ENCODE measurements around the gene NEK4. TPM values are rescaled to one million over a fixed set of nuclear protein-coding genes. Genes with fewer than 3 reads are reported as not detected.
A peak's percentile ranks its signal among the peaks of the same experiment; 100 is the strongest.

The NEK4 gene
- total RNA-seq (14.9 TPM), polyA plus RNA-seq (ENCODE audit: insufficient read depth in 1 of 8, insufficient read length in 8 of 8, low replicate concordance in 1 of 8) (10 to 100 TPM in 5 of 8 donors, 1 to 10 TPM in 3; 8.4 to 14.2 (median 10.3) TPM)
- long read RNA-seq, donor 1, full-length matches to known transcripts: 1 of 1 reads
- long read RNA-seq, donor 1, partial matches to known transcripts: 0 of 1 reads
- long read RNA-seq, donor 1, other reads (novel, unspliced or antisense): 0 of 1 reads
- long read RNA-seq, donor 2: 0 reads
- long read RNA-seq, donor 3, full-length matches to known transcripts: 1 of 1 reads
- long read RNA-seq, donor 3, partial matches to known transcripts: 0 of 1 reads
- long read RNA-seq, donor 3, other reads (novel, unspliced or antisense): 0 of 1 reads
- long read RNA-seq, donor 4: 0 reads
- long read RNA-seq, donor 5, full-length matches to known transcripts: 1 of 1 reads
- long read RNA-seq, donor 5, partial matches to known transcripts: 0 of 1 reads
- long read RNA-seq, donor 5, other reads (novel, unspliced or antisense): 0 of 1 reads
- long read RNA-seq, donor 6: 0 reads
- long read RNA-seq, donor 7, full-length matches to known transcripts: 1 of 1 reads
- long read RNA-seq, donor 7, partial matches to known transcripts: 0 of 1 reads
- long read RNA-seq, donor 7, other reads (novel, unspliced or antisense): 0 of 1 reads
- long read RNA-seq, donor 8: 0 reads
- long read RNA-seq, donor 9, full-length matches to known transcripts: 1 of 1 reads
- long read RNA-seq, donor 9, partial matches to known transcripts: 0 of 1 reads
- long read RNA-seq, donor 9, other reads (novel, unspliced or antisense): 0 of 1 reads
- long read RNA-seq, donor 10, full-length matches to known transcripts: 1 of 6 reads
- long read RNA-seq, donor 10, partial matches to known transcripts: 5 of 6 reads
- long read RNA-seq, donor 10, other reads (novel, unspliced or antisense): 0 of 6 reads
- long read RNA-seq, donor 11: 0 reads

GRCh38 chr3:52770496-52771333 lies at the start of gene NEK4:
Gene NEK4, minus strand, starts transcription at chr3:52770940. Its CDS starts 194 bp downstream, at chr3:52770746.
- Histone ChIP-seq H3K36me3 (ENCODE audit: control insufficient read depth, insufficient read depth, low read length) (peaks cover 7% of the 10 kb centered on the region), H3K4me3 (ENCODE audit: low read length) (peak within 1 kb of the TSS; percentile 76), H3K4me1 (ENCODE audit: control insufficient read depth, insufficient read depth, low read length) (peaks cover 8% of the 10 kb centered on the region), H3K27me3 (ENCODE audit: control insufficient read depth, insufficient read depth, low read length) (no peaks in the 10 kb centered on the region), H3K9me3 (replicated peaks; ENCODE audit: control insufficient read depth, low read depth, low read length) (no peaks in the 10 kb centered on the region), H3K27ac (ENCODE audit: low read length) (peak within 1 kb of the TSS; percentile 69)
- WGBS (ENCODE audit: insufficient coverage): under 1% methylated on average over 67 of the region's 67 CpGs
- DNase-seq: peak; percentile 96

GRCh38 chr3:52819936-52820335 lies 49.2 kb upstream of the NEK4 start:
- no peak for DNase-seq
- Histone ChIP-seq H3K36me3 (ENCODE audit: control insufficient read depth, insufficient read depth, low read length) (peaks cover 23% of the 10 kb centered on the region), H3K27ac (ENCODE audit: low read length) (no peak overlapping the region), H3K4me1 (ENCODE audit: control insufficient read depth, insufficient read depth, low read length) (no peaks in the 10 kb centered on the region), H3K27me3 (ENCODE audit: control insufficient read depth, insufficient read depth, low read length) (no peaks in the 10 kb centered on the region), H3K4me3 (ENCODE audit: low read length) (no peak overlapping the region), H3K9me3 (replicated peaks; ENCODE audit: control insufficient read depth, low read depth, low read length) (no peaks in the 10 kb centered on the region)
- 59% methylated on average over 2 of the region's 2 CpGs for WGBS (ENCODE audit: insufficient coverage)

GRCh38 chr3:52817860-52818259 lies 47.1 kb upstream of the NEK4 start:
- Histone ChIP-seq H3K9me3 (replicated peaks; ENCODE audit: control insufficient read depth, low read depth, low read length) (no peaks in the 10 kb centered on the region), H3K27me3 (ENCODE audit: control insufficient read depth, insufficient read depth, low read length) (no peaks in the 10 kb centered on the region), H3K27ac (ENCODE audit: low read length) (no peak overlapping the region), H3K4me3 (ENCODE audit: low read length) (no peak overlapping the region), H3K36me3 (ENCODE audit: control insufficient read depth, insufficient read depth, low read length) (peaks cover 23% of the 10 kb centered on the region), H3K4me1 (ENCODE audit: control insufficient read depth, insufficient read depth, low read length) (no peaks in the 10 kb centered on the region)
- no peak for DNase-seq
- WGBS (ENCODE audit: insufficient coverage): 92% methylated on average over 7 of the region's 7 CpGs

GRCh38 chr3:52817221-52817620 lies 46.5 kb upstream of the NEK4 start:
- Histone ChIP-seq H3K4me1 (ENCODE audit: control insufficient read depth, insufficient read depth, low read length) (no peaks in the 10 kb centered on the region), H3K36me3 (ENCODE audit: control insufficient read depth, insufficient read depth, low read length) (peaks cover 23% of the 10 kb centered on the region), H3K27me3 (ENCODE audit: control insufficient read depth, insufficient read depth, low read length) (no peaks in the 10 kb centered on the region), H3K4me3 (ENCODE audit: low read length) (no peak overlapping the region), H3K9me3 (replicated peaks; ENCODE audit: control insufficient read depth, low read depth, low read length) (no peaks in the 10 kb centered on the region), H3K27ac (ENCODE audit: low read length) (no peak overlapping the region)
- DNase-seq: no peak
- WGBS (ENCODE audit: insufficient coverage): 94% methylated on average over 7 of the region's 10 CpGs

- Histone ChIP-seq H3K4me3 (ENCODE audit: low read length) (no peak overlapping the region), H3K9me3 (replicated peaks; ENCODE audit: control insufficient read depth, low read depth, low read length) (no peaks in the 10 kb centered on the region), H3K27me3 (ENCODE audit: control insufficient read depth, insufficient read depth, low read length) (no peaks in the 10 kb centered on the region), H3K27ac (ENCODE audit: low read length) (no peak overlapping the region), H3K36me3 (ENCODE audit: control insufficient read depth, insufficient read depth, low read length) (peaks cover 23% of the 10 kb centered on the region), H3K4me1 (ENCODE audit: control insufficient read depth, insufficient read depth, low read length) (no peaks in the 10 kb centered on the region)
- WGBS (ENCODE audit: insufficient coverage): 91% methylated on average over 10 of the region's 10 CpGs
- DNase-seq: no peak
Measured at GRCh38 chr3:52816654-52817053, 45.9 kb upstream of the NEK4 start.

GRCh38 chr3:52816199-52816598 lies 45.5 kb upstream of the NEK4 start:
- WGBS (ENCODE audit: insufficient coverage): 85% methylated on average over 3 of the region's 6 CpGs
- no peak overlapping the region for H3K4me3 ChIP-seq (ENCODE audit: low read length)
- H3K9me3 ChIP-seq (replicated peaks; ENCODE audit: control insufficient read depth, low read depth, low read length): no peaks in the 10 kb centered on the region
- no peaks in the 10 kb centered on the region for H3K4me1 ChIP-seq (ENCODE audit: control insufficient read depth, insufficient read depth, low read length)
- no peak overlapping the region for H3K27ac ChIP-seq (ENCODE audit: low read length)
- no peaks in the 10 kb centered on the region for H3K27me3 ChIP-seq (ENCODE audit: control insufficient read depth, insufficient read depth, low read length)
- peaks cover 19% of the 10 kb centered on the region for H3K36me3 ChIP-seq (ENCODE audit: control insufficient read depth, insufficient read depth, low read length)
- DNase-seq: no peak

- peaks cover 7% of the 10 kb centered on the region for H3K36me3 ChIP-seq (ENCODE audit: control insufficient read depth, insufficient read depth, low read length)
- no peak for DNase-seq
- 52% methylated on average over 7 of the region's 8 CpGs for WGBS (ENCODE audit: insufficient coverage)
Measured at GRCh38 chr3:52813810-52814209, 43.1 kb upstream of the NEK4 start.

GRCh38 chr3:52811452-52812011 lies 40.8 kb upstream of the NEK4 start:
- WGBS (ENCODE audit: insufficient coverage): 78% methylated on average over 6 of the region's 7 CpGs
- Histone ChIP-seq H3K4me1 (ENCODE audit: control insufficient read depth, insufficient read depth, low read length) (no peaks in the 10 kb centered on the region), H3K36me3 (ENCODE audit: control insufficient read depth, insufficient read depth, low read length) (peaks cover 7% of the 10 kb centered on the region), H3K27ac (ENCODE audit: low read length) (no peak overlapping the region), H3K27me3 (ENCODE audit: control insufficient read depth, insufficient read depth, low read length) (peaks cover 2% of the 10 kb centered on the region), H3K4me3 (ENCODE audit: low read length) (no peak overlapping the region), H3K9me3 (replicated peaks; ENCODE audit: control insufficient read depth, low read depth, low read length) (no peaks in the 10 kb centered on the region)
- DNase-seq: no peak

More at GRCh38 chr3:52813810-52814209, 43.1 kb upstream of the NEK4 start:
- no peaks in the 10 kb centered on the region for H3K27me3 ChIP-seq (ENCODE audit: control insufficient read depth, insufficient read depth, low read length)
- H3K4me3 ChIP-seq (ENCODE audit: low read length): no peak overlapping the region
- no peak overlapping the region for H3K27ac ChIP-seq (ENCODE audit: low read length)
- no peaks in the 10 kb centered on the region for H3K4me1 ChIP-seq (ENCODE audit: control insufficient read depth, insufficient read depth, low read length)
- no peaks in the 10 kb centered on the region for H3K9me3 ChIP-seq (replicated peaks; ENCODE audit: control insufficient read depth, low read depth, low read length)

- Histone ChIP-seq H3K27ac (ENCODE audit: low read length) (no peak overlapping the region), H3K9me3 (replicated peaks; ENCODE audit: control insufficient read depth, low read depth, low read length) (no peaks in the 10 kb centered on the region), H3K36me3 (ENCODE audit: control insufficient read depth, insufficient read depth, low read length) (peaks cover 7% of the 10 kb centered on the region), H3K4me1 (ENCODE audit: control insufficient read depth, insufficient read depth, low read length) (no peaks in the 10 kb centered on the region), H3K4me3 (ENCODE audit: low read length) (no peak overlapping the region), H3K27me3 (ENCODE audit: control insufficient read depth, insufficient read depth, low read length) (peaks cover 2% of the 10 kb centered on the region)
- no peak for DNase-seq
- 86% methylated on average over 6 of the region's 11 CpGs for WGBS (ENCODE audit: insufficient coverage)
Measured at GRCh38 chr3:52810923-52811322, 40.2 kb upstream of the NEK4 start.
